HUES64 (cell line): ENCODE results near the gene ABCD1.

Experiments
- H3K27ac ChIP-seq: 2 replicates; pipeline ENCODE4 v1.7.0; 2013; ENCODE audit warnings: low read depth, low read length, inconsistent platforms
- H3K27me3 ChIP-seq: 2 replicates; pipeline ENCODE4 v1.6.1; 2013; ENCODE audit warnings: mild to moderate bottlenecking, low read length; ENCODE audit not compliant: insufficient read depth
- H3K36me3 ChIP-seq: 2 replicates; pipeline ENCODE4 v1.6.1; 2013; ENCODE audit warnings: mild to moderate bottlenecking, low read length; ENCODE audit not compliant: insufficient read depth
- H3K4me1 ChIP-seq: 2 replicates; pipeline ENCODE4 v1.6.1; 2013; ENCODE audit warnings: mild to moderate bottlenecking, low read length, moderate library complexity; ENCODE audit not compliant: insufficient read depth
- H3K4me3 ChIP-seq: 2 replicates; pipeline ENCODE4 v1.5.1; 2013; ENCODE audit warnings: mild to moderate bottlenecking, low read length, moderate library complexity
- H3K9ac ChIP-seq: 2 replicates; pipeline ENCODE4 v1.6.1; 2013; ENCODE audit warnings: mild to moderate bottlenecking, low read depth, low read length
- H3K9me3 ChIP-seq: 2 replicates; pipeline ENCODE4 v1.6.1; 2013; ENCODE audit warnings: low read depth, low read length; ENCODE audit not compliant: insufficient read depth
- WGBS: fragments of 150-250, 120-280 bp; methylation state at CpG from one replicate; pipeline ENCODE4 v1.1.7; 2013; ENCODE audit warnings: missing lambda C conversion rate; 5-methylcytosine and 5-hydroxymethylcytosine counted together

The ABCD1 gene

DNA sequence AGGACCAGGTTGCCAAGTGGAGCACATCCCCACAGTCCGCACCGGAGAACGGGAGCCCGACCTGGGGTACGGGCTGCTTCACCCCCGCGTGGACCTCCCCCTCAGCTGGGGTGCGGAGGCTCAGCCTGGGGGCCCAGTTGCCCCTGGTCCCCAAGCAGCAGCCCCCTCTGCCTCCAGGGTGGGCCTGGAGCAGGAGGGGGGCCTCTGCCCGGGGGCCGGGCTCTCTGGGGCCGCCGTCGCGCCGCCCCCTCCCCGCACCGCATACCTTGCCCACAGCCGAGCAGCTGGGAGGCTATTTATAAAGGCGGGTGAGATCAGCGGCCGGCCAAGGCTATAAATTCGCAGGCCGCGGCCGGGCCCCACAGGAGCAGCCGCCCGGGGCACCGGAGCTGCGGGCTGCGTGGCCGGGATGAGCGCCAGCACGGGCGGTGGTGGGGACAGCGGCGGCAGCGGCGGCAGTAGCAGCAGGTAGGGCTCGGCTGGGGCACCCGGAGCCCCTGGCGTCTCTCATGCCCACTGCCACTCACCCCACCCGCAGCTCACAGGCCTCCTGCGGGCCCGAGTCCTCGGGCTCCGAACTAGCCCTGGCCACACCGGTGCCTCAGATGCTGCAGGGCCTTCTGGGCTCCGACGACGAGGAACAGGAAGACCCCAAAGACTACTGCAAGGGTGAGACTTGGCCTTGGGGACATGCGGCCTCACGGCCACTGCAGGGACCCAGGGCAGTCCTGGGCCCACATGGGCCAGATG is 56.2 kb downstream of the ABCD1 start, which contains the start of gene SRPK3:
SRPK3 (plus strand) TSS at position 364 of the 750 bp plus-strand sequence; CDS start at position 410, 46 bp downstream.
- Histone ChIP-seq H3K4me1 (no peaks in the 10 kb centered on the region), H3K27me3 (no peaks in the 10 kb centered on the region), H3K9ac (no peak within 1 kb of the TSS), H3K9me3 (no peaks in the 10 kb centered on the region), H3K36me3 (peaks cover 6% of the 10 kb centered on the region), H3K27ac (no peak within 1 kb of the TSS), H3K4me3 (no peak within 1 kb of the TSS)
- WGBS, result 87% methylated on average over 52 of the region's 52 CpGs

DNA sequence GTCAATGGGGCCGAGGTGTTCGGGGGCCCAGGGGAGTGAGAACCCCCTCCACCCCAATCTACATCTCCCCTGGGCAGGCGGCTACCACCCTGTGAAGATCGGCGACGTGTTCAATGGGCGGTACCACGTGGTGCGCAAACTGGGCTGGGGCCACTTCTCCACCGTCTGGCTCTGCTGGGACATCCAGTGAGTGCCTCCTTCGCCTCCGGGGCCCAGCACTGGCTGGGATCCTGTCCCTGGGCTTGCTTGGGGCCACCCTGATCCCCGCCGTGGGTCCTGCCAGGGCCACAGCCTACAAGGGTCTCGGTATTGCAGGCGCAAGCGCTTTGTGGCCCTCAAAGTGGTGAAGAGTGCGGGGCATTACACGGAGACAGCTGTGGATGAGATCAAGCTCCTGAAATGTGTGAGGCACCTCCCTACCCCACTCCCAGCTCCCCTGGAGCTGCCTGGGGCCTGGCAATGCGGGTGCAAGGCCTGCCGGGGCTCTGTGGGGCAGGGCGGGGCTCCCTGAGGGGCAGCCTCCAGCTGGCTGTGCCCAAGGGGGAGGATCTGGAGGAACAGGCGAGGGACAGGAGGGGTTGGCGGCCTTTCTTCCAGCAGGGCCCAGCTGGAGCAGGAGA is 56.9 kb downstream of the ABCD1 start:
- Histone ChIP-seq H3K9ac (no peak overlapping the region), H3K9me3 (no peaks in the 10 kb centered on the region), H3K36me3 (peaks cover 11% of the 10 kb centered on the region), H3K27ac (no peak overlapping the region), H3K4me3 (no peak overlapping the region), H3K4me1 (no peaks in the 10 kb centered on the region), H3K27me3 (no peaks in the 10 kb centered on the region)
- 89% methylated on average over 24 of the region's 24 CpGs for WGBS

DNA sequence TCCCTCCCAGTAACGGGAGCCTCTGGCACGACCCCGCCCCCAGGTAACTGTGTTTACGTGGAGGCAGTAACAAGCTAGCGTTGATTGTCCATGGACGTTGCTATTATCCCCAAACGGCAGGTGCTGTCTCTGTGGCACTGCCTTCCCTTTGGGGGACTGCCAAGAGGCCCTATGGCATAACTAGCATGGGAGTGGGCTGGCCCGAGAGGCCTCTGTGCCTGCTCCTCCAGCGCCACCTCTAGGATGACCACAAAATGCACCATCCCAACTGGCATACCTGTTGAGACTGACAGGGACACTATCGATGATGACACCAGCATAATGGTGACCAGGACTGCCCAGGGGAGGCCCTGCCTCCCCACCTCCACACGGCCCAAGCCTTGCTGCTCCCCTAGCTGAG is 57.7 kb downstream of the ABCD1 start:
- H3K9ac ChIP-seq, result no peak overlapping the region
- no peaks in the 10 kb centered on the region for H3K9me3 ChIP-seq
- 85% methylated on average over 11 of the region's 11 CpGs for WGBS
- no peak overlapping the region for H3K4me3 ChIP-seq
- H3K36me3 ChIP-seq, result peaks cover 12% of the 10 kb centered on the region
- no peak overlapping the region for H3K27ac ChIP-seq
- no peaks in the 10 kb centered on the region for H3K4me1 ChIP-seq
- H3K27me3 ChIP-seq, result no peaks in the 10 kb centered on the region

DNA sequence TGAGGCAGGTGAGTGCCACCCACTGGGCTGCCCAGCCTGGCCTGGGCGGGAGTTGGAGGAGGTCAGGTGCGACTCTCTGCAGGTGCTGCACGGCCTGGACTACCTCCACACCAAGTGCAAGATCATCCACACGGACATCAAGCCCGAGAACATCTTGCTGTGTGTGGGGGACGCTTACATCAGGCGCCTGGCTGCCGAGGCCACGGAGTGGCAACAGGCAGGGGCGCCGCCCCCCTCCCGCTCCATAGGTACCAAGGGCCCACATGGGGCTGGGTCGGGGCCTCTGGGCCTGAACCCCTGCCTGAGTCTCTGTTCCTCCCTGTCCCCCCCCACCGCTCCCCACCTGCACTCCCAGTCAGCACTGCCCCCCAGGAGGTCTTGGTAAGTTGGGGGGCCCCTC is 58.2 kb downstream of the ABCD1 start:
- Histone ChIP-seq H3K27ac (no peak overlapping the region), H3K4me1 (no peaks in the 10 kb centered on the region), H3K9ac (no peak overlapping the region), H3K27me3 (no peaks in the 10 kb centered on the region), H3K36me3 (peaks cover 14% of the 10 kb centered on the region), H3K9me3 (no peaks in the 10 kb centered on the region), H3K4me3 (no peak overlapping the region)
- 91% methylated on average over 11 of the region's 14 CpGs for WGBS

DNA sequence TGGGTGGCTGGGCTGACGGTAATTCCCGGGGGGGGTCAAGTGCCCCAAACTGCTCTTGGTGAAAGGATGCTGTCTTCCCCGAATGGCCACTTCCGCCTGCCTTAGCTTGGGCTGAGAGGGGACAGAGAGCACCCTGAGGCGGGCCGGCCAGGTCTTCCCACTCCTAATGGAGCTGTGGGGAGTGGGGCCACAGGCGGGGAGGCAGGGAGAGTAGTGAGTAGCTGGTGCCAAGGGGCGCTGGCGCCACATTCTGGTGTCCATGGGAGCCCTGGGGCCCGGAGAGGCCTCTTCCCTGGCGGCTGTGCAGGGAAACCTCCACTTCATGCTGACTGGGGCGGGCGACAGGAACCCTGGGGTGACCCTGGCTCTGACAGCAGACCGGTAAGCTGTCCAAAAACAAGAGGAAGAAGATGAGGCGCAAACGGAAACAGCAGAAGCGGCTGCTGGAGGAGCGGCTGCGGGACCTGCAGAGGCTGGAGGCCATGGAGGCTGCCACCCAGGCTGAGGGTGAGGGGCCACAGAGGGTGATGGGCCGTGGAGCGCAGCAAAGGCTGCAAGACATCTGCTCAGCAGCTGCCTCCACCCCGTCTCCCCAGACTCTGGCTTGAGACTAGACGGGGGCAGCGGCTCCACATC is 58.8 kb downstream of the ABCD1 start:
- Histone ChIP-seq H3K9ac (no peak overlapping the region), H3K9me3 (no peaks in the 10 kb centered on the region), H3K27ac (no peak overlapping the region), H3K4me3 (no peak overlapping the region), H3K27me3 (no peaks in the 10 kb centered on the region), H3K4me1 (no peaks in the 10 kb centered on the region), H3K36me3 (peaks cover 16% of the 10 kb centered on the region)
- WGBS, result 94% methylated on average over 24 of the region's 24 CpGs

DNA sequence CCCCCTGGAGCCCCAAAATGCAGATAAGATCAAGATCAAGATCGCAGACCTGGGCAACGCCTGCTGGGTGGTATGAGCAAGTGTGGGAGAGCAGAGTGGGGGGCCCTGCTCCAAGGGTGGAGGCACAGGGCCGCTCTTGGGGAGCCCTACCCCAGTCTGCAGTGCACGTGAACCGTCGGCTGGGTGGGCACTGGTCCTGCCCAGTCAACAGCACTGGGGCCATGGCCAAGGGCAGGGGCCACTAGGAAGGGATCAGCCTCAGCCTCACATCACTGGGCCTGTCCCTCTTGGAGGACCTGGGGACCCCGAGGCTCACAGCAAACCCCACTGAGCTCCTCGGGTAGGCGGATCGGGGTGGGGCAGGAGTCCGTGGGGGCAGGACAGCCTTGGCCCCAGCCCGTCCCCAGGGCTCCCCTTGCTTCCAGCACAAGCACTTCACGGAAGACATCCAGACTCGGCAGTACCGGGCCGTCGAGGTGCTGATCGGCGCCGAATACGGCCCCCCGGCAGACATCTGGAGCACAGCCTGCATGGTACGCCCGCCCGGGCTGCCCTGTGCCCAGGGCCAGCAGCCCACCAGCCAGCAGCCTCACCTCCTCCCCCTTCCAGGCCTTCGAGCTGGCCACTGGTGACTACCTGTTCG is 59.8 kb downstream of the ABCD1 start:
- H3K4me3 ChIP-seq, result no peak overlapping the region
- H3K9ac ChIP-seq, result no peak overlapping the region
- peaks cover 16% of the 10 kb centered on the region for H3K36me3 ChIP-seq
- H3K4me1 ChIP-seq, result no peaks in the 10 kb centered on the region
- WGBS, result 95% methylated on average over 25 of the region's 27 CpGs
- no peaks in the 10 kb centered on the region for H3K9me3 ChIP-seq
- H3K27ac ChIP-seq, result no peak overlapping the region
- no peaks in the 10 kb centered on the region for H3K27me3 ChIP-seq

DNA sequence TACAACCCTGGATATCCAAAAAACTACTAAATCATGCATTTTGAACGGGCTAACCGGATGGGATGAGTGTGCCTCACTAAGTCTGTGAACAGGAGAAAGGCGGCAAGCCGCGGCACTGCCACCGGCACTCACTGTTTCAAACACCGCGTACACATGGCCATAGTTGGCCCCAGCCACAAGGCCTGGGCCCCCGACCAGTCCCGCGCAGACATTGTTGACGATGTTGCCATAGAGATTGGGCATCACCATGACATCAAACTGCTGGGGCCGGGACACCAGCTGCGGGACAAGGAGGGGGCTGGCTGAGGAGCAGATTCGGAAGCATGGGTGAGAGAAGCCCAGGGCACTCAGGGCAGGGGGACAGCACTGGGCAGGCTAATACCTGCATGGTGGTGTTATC is 62.0 kb downstream of the ABCD1 start:
- H3K9me3 ChIP-seq, result no peaks in the 10 kb centered on the region
- WGBS, result 95% methylated on average over 15 of the region's 15 CpGs
- no peaks in the 10 kb centered on the region for H3K4me1 ChIP-seq
- no peak overlapping the region for H3K4me3 ChIP-seq
- peaks cover 19% of the 10 kb centered on the region for H3K36me3 ChIP-seq
- no peaks in the 10 kb centered on the region for H3K27me3 ChIP-seq
- H3K27ac ChIP-seq, result no peak overlapping the region
- no peak overlapping the region for H3K9ac ChIP-seq

DNA sequence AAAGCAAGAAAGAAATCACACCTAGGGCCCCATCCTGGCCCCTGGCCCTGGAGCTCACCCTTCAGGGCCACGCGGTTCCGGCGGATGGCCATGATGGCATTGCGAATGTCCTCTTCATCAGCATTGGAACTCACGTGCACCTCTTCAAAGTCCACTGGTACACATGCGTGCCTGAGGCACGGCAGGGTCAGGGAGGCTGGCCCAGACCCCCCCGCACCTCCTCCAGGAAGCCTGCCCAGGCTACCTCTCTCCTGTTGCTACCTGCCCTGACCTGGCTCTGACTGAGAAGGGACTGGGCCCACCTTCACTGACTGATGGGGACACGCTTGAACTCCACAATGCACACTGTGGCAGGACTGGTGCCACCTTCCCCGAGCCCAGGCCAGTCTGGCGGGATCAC is 65.0 kb downstream of the ABCD1 start:
- 96% methylated on average over 12 of the region's 12 CpGs for WGBS

DNA sequence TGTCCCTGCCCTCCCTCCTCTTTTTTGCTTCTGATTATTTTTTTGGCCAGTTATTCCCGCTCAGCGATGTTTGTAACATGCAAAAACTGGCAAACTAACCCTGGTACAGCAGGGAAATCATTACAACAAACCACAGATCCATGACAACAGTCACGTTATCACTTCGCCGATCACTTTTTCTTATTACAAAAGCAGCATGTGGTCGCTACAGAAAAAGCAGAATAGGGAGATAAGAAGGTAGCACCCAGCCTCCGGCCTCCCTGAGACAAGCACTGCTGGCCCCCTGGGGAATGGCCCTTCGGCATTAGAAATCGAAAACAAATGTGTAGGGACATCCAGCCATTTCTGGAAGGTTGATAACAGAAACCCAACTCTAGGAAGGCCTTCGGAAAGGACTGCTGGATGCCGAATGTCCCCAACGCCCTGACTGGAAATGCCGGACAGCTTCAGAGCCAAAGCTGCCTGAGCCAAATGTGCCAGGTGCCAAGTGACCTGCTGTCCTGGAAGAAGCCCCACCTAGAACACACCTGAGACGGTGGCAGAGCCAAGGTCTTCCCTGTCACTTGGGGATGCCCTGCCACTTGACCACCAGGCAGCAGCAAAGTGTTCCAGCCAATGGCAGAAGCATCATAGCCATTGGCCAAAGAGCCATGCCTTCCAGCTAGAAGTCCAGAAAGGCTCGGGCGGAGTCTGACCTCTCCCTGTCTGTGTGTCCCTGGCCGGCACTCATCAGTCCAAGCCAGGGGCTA is 66.6 kb downstream of the ABCD1 start:
- Histone ChIP-seq H3K36me3 (peaks cover 15% of the 10 kb centered on the region), H3K27ac (no peak overlapping the region), H3K4me3 (no peak overlapping the region), H3K27me3 (no peaks in the 10 kb centered on the region), H3K4me1 (0 out of 2 replicates have a peak, but pooled peaks cover 3% of the 10 kb centered on the region), H3K9me3 (no peaks in the 10 kb centered on the region), H3K9ac (no peak overlapping the region)
- WGBS, result 94% methylated on average over 17 of the region's 17 CpGs

More for the DNA sequence above, 65.0 kb downstream of the ABCD1 start:
- no peak overlapping the region for H3K27ac ChIP-seq
- no peaks in the 10 kb centered on the region for H3K9me3 ChIP-seq
- H3K27me3 ChIP-seq, result no peaks in the 10 kb centered on the region
- no peak overlapping the region for H3K4me3 ChIP-seq
- H3K9ac ChIP-seq, result no peak overlapping the region
- H3K4me1 ChIP-seq, result 0 out of 2 replicates have a peak, but pooled peaks cover 3% of the 10 kb centered on the region
- H3K36me3 ChIP-seq, result peaks cover 19% of the 10 kb centered on the region

DNA sequence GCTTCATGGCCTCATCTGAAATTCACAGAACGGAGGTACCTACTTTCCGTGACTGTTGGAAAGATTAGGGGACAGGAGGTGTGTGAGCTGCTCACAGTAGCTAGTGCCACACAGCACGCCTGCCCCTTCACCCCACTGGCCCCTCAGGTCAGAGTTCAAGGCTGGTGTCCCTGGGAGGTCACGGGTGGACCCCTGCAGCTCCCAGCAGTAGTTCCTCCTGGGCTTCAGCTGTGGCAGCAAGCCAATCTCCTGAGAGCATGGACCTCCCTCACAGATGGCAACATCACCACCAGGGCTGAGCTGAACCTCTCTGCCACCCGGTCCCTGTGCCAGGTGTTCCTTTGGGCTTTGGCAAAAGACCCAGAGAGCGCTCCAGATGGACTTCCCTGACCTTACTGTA is 67.7 kb downstream of the ABCD1 start:
- Histone ChIP-seq H3K36me3 (peaks cover 20% of the 10 kb centered on the region), H3K9me3 (no peaks in the 10 kb centered on the region), H3K9ac (no peak overlapping the region), H3K4me3 (no peak overlapping the region), H3K27ac (no peak overlapping the region), H3K27me3 (no peaks in the 10 kb centered on the region), H3K4me1 (0 out of 2 replicates have a peak, but pooled peaks cover 3% of the 10 kb centered on the region)
- WGBS, result 90% methylated on average over 5 of the region's 6 CpGs
